Bone marrow (tissue), 2 donors: ENCODE results near the gene AKAP13.
"Not testable (repeated sequence)": the region's sequence is repeated elsewhere in the genome, so short reads cannot be mapped to it uniquely, and the experiment has no call there.

ENCODE experiments used
- DNase-seq, 2 donors: peaks; one replicate each; lab custom pipeline; 2025; lab: John Stamatoyannopoulos, UW

Gene AKAP13

DNA sequence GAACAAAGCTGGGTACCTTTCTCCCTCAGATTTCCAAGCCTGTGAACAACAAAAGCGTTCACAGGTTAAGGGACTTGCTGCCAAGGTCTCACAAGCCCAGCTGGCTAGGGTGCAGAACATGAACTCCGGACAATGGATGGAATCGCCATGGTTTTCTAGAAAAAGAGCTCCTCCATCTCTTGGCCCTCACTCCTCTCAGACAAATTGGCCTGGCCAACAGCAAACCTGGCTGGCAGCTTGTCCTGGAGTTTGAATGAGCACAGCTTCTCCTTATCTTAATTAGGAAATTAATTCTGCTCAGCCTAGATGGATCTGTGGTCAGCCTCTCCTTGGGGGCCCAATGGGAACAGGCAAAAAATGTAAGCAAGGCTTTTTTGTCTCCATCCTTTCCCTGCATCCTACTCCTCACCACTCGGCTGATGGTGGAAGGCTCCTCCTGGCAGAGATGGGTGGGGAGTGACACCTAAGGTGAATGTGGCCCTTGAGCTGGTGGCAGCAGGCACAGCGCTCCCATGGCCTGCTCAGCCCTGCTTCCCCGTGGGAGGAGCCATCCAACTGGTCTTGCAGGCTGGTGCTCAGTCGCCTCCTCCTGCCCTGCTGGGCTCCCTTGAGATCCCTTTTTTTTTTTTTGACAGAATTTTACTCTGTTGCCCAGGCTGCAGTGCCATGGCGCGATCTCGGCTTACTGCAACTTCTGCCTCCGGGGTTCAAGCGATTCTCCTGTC, 408.5 kb downstream of the AKAP13 start:
- no peak for DNase-seq

GRCh38 chr15:85789496-85789875, 409.1 kb downstream of the AKAP13 start:
- no peak for DNase-seq

- DNase-seq: no peak
Observed at GRCh38 chr15:85792102-85792731, 411.8 kb downstream of the AKAP13 start.

- no peak for DNase-seq
Observed at GRCh38 chr15:85792912-85793590, 412.6 kb downstream of the AKAP13 start.

DNA sequence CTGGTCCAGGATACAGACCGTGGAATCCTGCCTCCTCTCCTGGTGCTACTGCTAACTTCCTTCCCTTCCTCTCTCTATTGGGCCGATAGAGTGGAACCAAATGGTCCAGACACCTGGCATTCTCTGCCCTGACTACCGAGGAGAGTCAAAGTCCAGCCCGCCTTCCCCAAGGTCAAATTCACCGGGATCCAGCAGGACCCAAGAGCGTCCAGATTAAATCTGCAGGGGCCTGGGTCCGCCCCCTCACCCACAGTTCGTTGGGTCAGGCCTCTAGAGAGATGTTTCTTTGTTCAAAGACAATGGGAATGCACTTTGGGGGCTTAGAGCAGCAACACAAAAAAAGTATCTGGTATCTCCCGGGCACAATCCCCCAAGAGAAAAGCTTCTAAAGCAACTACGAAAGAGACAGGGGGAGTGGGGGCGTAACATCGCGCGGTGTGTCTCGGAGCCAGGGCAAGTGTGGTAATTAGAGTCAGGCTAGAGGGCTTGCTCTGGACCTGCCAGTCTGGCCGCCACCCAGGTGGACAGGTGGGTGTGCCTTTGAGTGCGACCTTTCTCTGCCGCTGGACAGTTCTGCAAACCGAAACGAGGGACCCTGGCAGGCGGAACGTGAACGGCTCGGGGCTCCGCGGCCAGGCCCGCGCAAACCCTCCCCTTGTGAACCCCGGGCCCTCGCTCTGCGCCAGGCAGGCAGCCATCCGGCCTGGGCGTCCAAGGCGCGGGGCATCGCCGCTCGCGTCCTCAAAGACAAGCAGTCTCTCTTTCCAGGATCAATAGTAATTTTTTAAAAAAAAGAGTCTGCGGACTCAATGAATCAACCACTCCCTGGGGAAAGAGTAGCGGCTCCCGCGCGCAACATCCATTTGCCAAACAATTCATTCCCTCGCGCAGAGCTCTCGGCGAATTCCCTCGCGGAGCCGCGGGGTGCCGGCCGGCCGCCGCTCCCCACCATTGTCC, 413.5 kb downstream of the AKAP13 start:
- peak in 1 of 2 donors; percentile 40 for DNase-seq

GRCh38 chr15:85794598-85795336, 414.4 kb downstream of the AKAP13 start, which contains the start of gene KLHL25:
Gene KLHL25 (minus strand): TSS chr15:85794925. CDS start chr15:85769810, 25,115 bp downstream.
- peak; percentile 56 to 90 for DNase-seq

DNA sequence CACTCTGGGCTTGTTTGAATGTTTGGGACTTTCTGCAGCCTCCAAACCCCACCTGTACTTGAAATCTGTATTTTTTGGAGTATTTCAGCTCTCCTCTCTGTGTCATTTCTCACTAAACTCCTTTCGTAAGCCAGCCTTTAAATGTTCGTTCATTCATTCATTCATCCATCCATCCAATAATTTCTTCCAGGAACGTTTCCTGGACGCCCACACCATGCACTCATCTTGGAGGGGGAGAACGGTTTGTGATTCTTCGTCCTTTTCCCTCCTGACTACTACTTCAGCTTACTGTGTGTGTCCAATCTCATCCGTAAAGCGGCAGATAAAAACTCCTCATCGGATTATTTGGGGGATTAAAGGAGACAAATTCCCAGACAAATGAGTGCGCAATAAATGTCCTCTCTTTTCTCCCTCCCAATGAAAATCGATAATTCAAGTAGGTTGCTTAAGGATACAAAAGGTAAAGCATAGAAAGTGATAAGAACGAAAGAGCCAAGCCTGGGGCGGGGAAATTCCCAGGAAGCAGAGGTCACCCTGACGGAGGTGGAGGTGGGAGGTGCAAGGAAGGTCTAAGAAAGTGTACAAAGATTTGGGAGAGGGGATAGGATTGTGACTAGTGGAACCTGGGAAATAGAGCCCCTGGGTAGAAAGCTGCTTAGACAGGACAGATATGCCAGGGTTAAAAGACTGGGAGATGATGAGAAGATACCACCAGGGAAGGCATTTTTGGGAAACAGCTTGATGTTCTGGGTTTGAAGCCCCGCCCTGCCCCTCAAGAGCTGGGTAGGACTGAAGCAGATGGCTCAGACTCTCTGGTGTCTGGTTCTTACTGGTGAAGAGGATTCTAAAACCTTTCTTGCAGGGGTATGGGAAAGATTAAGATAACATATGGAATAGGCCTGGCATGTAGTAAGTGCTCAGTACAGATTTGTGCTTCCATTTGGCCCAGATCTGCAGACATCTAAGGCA, 415.2 kb downstream of the AKAP13 start:
- no peak for DNase-seq

GRCh38 chr15:85796371-85796770, 416.0 kb downstream of the AKAP13 start:
- DNase-seq: not testable (repeated sequence)
